ENCODE measurements around the gene NGRN. TPM values are rescaled to one million over a fixed set of nuclear protein-coding genes. Genes with fewer than 3 reads are reported as not detected.
A peak's percentile ranks its signal among the peaks of the same experiment; 100 is the strongest.

The NGRN gene
- total RNA-seq, 2 donors from 2014 or later, result 56.5 to 60.4 TPM

- intact Hi-C loops (cut with DNase I), result no loop called here
- Histone ChIP-seq H3K9me3 (no peaks in the 10 kb centered on the region), H3K4me1 (no peaks in the 10 kb centered on the region), H3K9ac (ENCODE audit: low read depth in 2 of 2, low read length in 2 of 2) (no peak overlapping the region), H3K27ac (no peak overlapping the region), H3K4me3 (no peak overlapping the region), H3K27me3 (no peaks in the 10 kb centered on the region), H3K36me3 (no peaks in the 10 kb centered on the region)
- no peak for DNase-seq
- no peak for TF ChIP-seq CTCF (IDR thresholded peaks at IDR 0.05)
Observed at GRCh38 chr15:90309020-90309419, 43.5 kb downstream of the NGRN start.

- Histone ChIP-seq H3K4me3 (no peak overlapping the region), H3K27ac (peak overlapping the region; percentile 68), H3K4me1 (peaks cover 7% of the 10 kb centered on the region), H3K27me3 (no peaks in the 10 kb centered on the region), H3K9me3 (no peaks in the 10 kb centered on the region), H3K9ac (ENCODE audit: low read depth in 2 of 2, low read length in 2 of 2) (peak overlapping the region in 1 of 2 donors; percentile 29), H3K36me3 (no peaks in the 10 kb centered on the region)
- peak; percentile 88 for DNase-seq
- no peak for TF ChIP-seq CTCF (IDR thresholded peaks at IDR 0.05)
- intact Hi-C loops (cut with DNase I), result no loop called here
Observed at GRCh38 chr15:90315278-90315982, 50.0 kb downstream of the NGRN start.

GRCh38 chr15:90316139-90316538 is 50.7 kb downstream of the NGRN start:
- intact Hi-C loops (cut with DNase I), result no loop called here
- Histone ChIP-seq H3K4me3 (no peak overlapping the region), H3K4me1 (peaks cover 7% of the 10 kb centered on the region), H3K9me3 (no peaks in the 10 kb centered on the region), H3K27ac (peak overlapping the region; percentile 68), H3K9ac (ENCODE audit: low read depth in 2 of 2, low read length in 2 of 2) (peak overlapping the region in 1 of 2 donors; percentile 29), H3K27me3 (no peaks in the 10 kb centered on the region), H3K36me3 (no peaks in the 10 kb centered on the region)
- peak; percentile 29 for DNase-seq
- no peak for TF ChIP-seq CTCF (IDR thresholded peaks at IDR 0.05)

GRCh38 chr15:90318591-90318990 is 53.1 kb downstream of the NGRN start:
- Histone ChIP-seq H3K36me3 (no peaks in the 10 kb centered on the region), H3K9me3 (no peaks in the 10 kb centered on the region), H3K27me3 (no peaks in the 10 kb centered on the region), H3K4me3 (no peak overlapping the region), H3K4me1 (peaks cover 7% of the 10 kb centered on the region), H3K9ac (ENCODE audit: low read depth in 2 of 2, low read length in 2 of 2) (no peak overlapping the region), H3K27ac (no peak overlapping the region)
- no peak for TF ChIP-seq CTCF (IDR thresholded peaks at IDR 0.05)
- peak; percentile 11 for DNase-seq
- intact Hi-C loops (cut with DNase I), result no loop called here

- Histone ChIP-seq H3K4me3 (peak overlapping the region; percentile 17), H3K27ac (peak overlapping the region; percentile 40)
Observed at GRCh38 chr15:90320062-90320884, 54.8 kb downstream of the NGRN start.

More at GRCh38 chr15:90320062-90320884, 54.8 kb downstream of the NGRN start:
- H3K9me3 ChIP-seq, result no peaks in the 10 kb centered on the region
- H3K36me3 ChIP-seq, result no peaks in the 10 kb centered on the region
- intact Hi-C loops (cut with DNase I), result loop anchor here (5.0 kb wide), 1 partner anchor 162 kb away; no protein-coding TSS in a partner anchor
- peaks cover 7% of the 10 kb centered on the region for H3K4me1 ChIP-seq
- peak; percentile 79 for DNase-seq
- peak overlapping the region in 1 of 2 donors; percentile 38 for H3K9ac ChIP-seq (ENCODE audit: low read depth in 2 of 2, low read length in 2 of 2)
- peak; percentile 97 for TF ChIP-seq CTCF (IDR thresholded peaks at IDR 0.05)
- H3K27me3 ChIP-seq, result no peaks in the 10 kb centered on the region
